Adrenal gland (tissue), 5 donors: Measurements from ENCODE around the gene DLK1.

Experiments
- CTCF ChIP-seq, 6 experiments: fragments of 450-650 bp in 4 of 6; fragments of 200-600 bp in 2 of 6; sonication (generic) in 1 of 6; IDR thresholded peaks; 1 replicate in 5 of 6; 2 replicates in 1 of 6; pipeline versions ENCODE4 v1.5.1 to v1.8.0; 2016 to 2021; ENCODE audit warnings: antibody characterized with exemption in 6 of 6, mild to moderate bottlenecking in 2 of 6, moderate library complexity in 1 of 6
- POLR2A ChIP-seq, 2 donors: fragments of 450-650 bp; IDR thresholded peaks; one replicate each; pipeline ENCODE4 v1.6.1; 2017; ENCODE audit warnings: antibody characterized with exemption in 2 of 2, mild to moderate bottlenecking in 2 of 2, moderate library complexity in 1 of 2
- donor health status: DM: no; HTN: no; CAD: no.

- TF ChIP-seq CTCF (IDR thresholded peaks at IDR 0.05) (no peak), POLR2A (IDR thresholded peaks at IDR 0.05) (no peak)
These were observed 47.5 kb upstream of the DLK1 start for GRCh38 chr14:100679153-100679552.
